SK-N-MC (cell line): ENCODE data around the gene LIPC.

Source experiments
- EZH2 ChIP-seq: fragments of 200-600 bp; sonication (generic); IDR thresholded peaks from one replicate; pipeline ENCODE4 v1.6.1; 2017; ENCODE audit warnings: antibody characterized with exemption
- FOXP2 ChIP-seq: optimal IDR thresholded peaks from 2 replicates; pipeline ENCODE3; 2011; ENCODE audit warnings: mild to moderate bottlenecking, moderate library complexity; ENCODE audit not compliant: insufficient read depth; ENCODE audit errors: extremely low read length, control extremely low read depth
- POLR2AphosphoS5 ChIP-seq: IDR thresholded peaks from 2 replicates; pipeline ENCODE4 v1.6.1; 2012; ENCODE audit warnings: mild to moderate bottlenecking, low read depth, low read length, borderline replicate concordance

DNA sequence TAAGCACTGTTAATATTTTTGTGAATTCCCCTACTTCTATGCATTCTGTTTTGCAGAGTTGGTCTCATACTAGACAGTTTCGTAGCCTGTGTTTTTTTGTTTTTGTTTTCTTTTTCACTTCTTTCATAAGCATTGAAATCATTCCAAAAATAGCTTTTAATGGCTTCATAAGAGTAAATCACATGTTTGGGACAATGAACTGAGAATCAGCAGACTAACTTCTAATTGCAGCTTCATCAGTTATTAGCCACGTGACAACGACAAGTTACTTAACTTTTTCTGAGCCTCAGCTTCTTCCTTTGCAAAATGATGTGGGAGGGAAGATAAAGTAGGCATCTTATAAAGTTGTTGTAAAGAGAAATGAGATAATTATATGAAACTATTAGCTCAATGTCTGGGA, 124.8 kb downstream of the LIPC start:
- TF ChIP-seq EZH2 = no peak
- TF ChIP-seq POLR2AphosphoS5 = no peak
- TF ChIP-seq FOXP2 = no peak
